Measurements from ENCODE around the gene ANKRD18B.

- no peak for TF ChIP-seq CHD4 (IDR thresholded peaks at IDR 0.05)
- TF ChIP-seq SPI1 (IDR thresholded peaks at IDR 0.05; ENCODE audit: borderline replicate concordance, insufficient read depth, low read depth, low read length), result no peak
- TF ChIP-seq REST (IDR thresholded peaks at IDR 0.05; ENCODE audit: low read depth, low read length), result no peak
- no peak for TF ChIP-seq SIX5 (IDR thresholded peaks at IDR 0.05; ENCODE audit: low read depth, low read length, severe bottlenecking)
These were observed 43.9 kb upstream of the ANKRD18B start for GRCh38 chr9:33480106-33480505.

All from GM12878 (cell line).